GM21576 (cell line): ENCODE measurements around the gene E4F1.
A peak's percentile ranks its signal among the peaks of the same experiment; 100 is the strongest.
"Not testable (repeated sequence)": the region's sequence is repeated elsewhere in the genome, so short reads cannot be mapped to it uniquely, and the experiment has no call there.

Experiments
- ATAC-seq: cut with Tn5 transposase; IDR thresholded peaks from one replicate; pipeline ENCODE4 v1.9.1; 2021; ENCODE audit warnings: mild to moderate bottlenecking, moderate library complexity; ENCODE audit not compliant: unreplicated experiment

E4F1 gene

DNA sequence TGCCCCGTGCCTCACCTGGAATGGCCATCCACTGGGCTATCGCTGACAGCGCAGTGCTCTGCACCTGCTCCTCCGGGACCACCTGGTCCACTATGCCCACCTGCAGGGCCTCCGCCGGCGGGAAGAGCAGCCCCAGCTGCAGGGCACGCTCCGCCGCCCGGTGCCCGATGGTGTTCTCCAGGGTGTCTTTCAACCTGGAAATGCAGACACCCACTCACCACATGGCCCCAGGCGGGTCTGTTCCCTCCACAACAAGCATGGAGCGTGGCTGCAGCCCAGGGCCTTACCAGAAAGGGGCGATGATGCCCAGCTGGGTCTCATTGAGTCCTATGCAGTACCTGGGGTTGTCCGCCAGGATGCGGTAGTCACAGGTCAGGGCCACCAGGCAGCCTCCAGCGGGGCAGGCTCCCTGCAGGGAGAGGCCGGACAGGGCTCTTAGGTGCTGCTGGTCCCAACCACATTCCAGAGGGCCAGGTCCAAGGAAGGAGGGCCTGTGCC is 19.7 kb downstream of the E4F1 start:
- no peak for ATAC-seq

DNA sequence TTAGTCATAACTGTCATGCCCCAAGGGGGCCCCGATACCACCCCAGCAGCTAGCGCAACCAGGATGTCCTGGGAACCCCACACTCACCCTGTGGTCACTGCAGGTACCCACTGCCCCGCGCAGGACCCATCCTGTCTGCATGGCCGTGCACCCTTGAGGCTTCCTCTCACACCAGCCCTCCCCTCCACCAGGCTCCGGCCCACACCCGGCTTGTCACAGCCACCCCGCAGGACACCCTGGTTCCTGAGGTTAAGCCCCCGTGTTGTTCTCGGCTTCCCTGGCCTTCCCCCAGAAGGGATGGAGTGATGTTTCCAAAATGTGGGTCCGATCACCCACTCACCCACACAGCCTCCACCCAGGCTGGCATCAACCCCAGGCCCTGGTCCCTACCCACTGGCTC is 20.4 kb downstream of the E4F1 start:
- no peak for ATAC-seq

DNA sequence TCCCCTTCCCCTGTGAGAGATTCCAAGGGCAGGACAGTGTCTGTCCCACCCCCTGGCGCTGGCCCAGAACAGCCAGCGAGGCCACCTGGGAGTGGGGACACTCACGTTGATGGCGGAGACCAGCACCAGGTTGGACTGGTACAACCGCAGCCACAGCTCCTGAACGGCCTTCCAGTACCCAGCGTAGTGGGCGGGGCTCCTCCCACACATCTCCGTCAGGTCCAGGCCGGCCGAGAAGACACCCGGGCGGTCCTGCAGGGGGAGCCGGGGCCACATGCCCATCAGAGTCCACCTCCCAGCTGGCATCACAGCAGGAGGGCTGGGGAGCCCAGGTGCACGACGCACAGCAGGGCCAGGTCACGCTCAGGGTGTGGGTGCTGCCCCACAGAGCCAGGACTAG is 20.9 kb downstream of the E4F1 start:
- no peak for ATAC-seq

DNA sequence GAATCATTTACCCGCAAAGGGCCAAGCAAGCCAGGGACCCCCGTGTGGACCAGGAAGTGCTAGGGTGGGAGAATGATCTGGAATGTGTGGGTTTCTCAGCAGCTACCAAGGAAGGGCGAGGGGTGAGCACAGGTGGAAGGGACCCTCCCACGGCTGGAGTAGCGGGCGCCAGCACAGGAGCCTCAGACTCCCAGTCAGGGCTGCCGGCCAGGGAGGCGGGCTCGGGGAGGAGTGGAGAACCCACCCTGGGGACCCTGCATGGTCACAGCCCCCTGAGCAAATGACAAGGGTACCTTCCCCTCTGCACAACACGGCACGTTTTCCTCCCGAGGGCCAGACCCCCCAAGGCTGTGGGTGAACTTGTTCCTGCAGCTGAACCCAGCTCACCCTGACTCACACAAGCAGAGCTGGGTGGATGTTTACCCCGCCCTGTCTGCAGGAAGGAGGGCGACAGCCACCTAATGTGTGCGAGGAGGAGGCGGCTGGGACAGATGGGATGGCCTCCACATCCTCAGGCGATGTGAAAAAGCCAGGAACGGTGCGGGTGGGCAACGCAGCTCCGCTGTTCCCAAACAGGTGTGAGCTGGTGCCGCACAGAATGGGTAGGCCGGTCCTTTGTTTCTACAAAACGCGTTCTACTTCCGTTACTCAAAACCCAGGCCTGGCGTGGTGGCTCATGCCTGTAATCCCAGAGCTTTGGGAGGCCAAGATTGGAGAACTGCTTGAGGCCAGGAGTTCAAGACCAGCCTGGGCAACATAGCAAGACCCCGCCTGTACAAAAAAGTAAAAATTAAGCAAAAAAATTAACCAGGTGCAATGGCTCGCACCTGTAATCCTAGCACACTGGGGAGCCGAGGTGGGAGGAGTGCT is 21.8 kb downstream of the E4F1 start:
- no peak for ATAC-seq

DNA sequence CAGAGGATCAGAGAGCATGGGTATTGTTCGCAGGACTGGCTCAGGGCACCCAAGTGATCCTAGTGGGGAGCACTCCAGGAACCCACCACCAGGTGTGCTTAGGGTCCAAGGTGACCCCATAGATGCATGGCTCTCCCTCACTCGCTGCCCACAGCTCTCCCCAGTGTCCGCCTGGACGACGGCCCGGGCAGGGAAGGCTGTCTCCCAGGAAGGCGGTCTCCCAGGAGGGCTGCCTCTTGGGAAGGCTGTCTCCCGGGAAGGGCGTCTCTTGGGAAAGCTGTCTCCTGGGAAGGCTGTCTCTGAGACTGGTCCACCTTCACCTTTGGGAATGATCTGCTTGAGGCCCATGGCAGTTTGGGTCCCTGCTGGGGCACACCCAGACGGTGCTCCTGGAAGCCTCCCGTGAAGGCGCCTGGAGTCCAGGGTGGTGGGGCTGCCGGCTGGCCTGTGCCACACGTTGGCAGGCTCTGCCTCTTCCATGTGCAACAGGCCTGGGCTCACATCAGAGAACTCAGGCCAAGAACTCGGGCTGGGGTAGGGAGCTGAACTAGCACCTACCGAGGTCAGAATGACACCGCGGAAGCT is 23.0 kb downstream of the E4F1 start:
- ATAC-seq = no peak

DNA sequence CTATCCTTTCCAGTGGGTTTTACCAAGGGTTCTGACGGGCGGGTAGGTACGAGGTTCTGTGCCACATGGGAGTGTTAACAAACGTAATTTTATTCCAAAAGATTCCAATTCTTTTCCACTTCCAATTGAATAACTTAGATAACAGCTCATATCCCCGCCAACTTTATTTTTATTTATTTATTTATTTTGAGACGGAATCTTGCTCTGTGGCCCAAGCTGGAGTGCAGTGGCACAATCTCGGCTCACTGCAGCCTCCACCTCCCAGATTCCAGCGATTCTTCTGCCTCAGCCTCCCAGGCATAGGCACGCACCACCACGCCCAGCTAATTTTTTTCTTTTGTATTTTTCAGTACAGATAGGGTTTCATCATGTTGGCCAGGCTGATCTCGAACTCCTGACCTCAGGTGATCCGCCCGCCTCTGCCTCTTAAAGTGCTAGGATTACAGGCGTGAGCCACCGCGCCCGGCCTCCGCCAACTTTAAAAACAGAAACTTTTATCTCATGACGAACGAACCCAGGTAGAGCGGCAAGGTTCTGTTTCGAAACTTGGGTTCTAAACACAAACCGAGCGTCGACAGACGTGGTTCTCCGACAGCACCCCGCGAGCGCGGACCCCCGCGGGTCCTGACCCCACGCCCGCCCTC is 27.4 kb downstream of the E4F1 start:
- ATAC-seq = peak; percentile 3

DNA sequence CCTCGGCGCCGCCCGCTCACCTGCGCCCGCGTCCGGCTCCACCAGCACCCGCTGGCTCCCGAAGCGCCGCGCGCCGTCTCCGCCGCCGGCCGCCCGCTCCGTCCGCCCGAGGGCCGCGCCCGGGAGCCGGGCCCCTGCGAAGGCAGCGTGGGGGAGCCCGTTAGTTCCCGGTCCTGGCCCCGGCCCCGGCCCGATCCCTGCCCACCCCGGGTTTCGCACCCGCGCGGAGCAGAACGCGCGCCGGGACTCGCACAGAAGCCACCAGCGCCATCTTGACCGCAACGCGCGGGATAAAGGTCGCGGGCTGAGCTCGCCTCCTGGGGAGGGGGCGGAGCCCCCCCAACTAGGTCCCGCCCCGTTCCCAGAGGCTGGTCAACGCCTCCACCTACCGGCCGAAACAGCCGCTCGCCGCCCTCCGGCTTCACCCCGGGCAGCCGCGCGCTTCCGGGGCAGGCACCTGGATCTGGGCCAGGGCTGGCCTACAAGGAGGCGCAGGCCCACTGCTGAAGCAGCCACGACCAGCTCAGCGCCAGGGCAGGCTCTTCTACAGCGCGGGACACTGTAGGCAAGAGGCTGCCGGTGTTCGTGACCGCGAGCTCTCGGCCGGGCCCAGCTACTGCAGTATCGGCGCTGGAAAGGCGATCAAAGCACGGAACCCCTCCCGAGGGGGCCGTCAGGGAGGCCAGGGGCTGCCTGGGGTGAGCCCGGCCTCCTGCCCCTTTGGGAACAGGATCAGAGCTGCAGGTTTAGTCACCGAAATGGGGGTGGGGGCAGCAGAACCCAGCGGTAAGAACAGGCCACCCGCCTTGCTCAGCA is 28.1 kb downstream of the E4F1 start, which contains the start of gene ECI1:
TSS of gene ECI1 (minus strand) at position 292 of the 816 bp plus-strand sequence. CDS start at position 271, 21 bp downstream.
- peak; percentile 81 for ATAC-seq

DNA sequence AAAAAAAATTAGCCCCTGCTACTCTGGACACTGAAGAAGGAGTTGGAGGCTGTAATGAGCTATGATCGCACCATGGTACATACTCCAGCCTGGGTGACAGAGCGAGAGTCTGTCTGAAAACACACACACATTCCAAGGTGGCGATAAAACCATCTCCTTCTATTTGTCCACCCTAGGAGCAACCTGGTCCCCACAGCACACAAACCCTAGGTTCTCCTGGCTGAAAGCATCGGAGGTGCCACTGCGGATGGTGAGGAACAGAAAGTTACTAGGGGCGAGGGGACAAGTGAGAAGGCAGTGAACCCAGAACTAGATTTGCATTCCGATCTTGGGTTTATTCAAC is 29.4 kb downstream of the E4F1 start:
- ATAC-seq = no peak

DNA sequence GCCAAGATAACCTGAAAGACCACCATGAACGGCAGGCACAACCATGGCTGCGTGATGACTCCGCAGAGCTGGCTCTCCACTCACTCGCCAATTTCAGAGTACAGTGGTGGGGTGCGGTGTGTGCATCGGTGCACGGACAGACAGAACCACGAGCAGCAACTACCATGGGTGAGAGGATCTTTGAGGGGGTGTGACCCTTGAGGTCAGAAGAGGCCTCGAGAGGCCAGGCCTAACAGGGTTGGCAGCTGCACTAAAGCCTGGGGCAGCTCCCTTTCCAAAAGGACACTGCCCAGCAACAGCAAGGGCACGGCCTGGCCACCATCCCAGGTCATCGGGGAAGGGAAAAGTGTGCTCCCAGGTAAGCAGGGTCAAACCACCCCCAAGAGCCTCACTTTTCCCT is 29.9 kb downstream of the E4F1 start:
- ATAC-seq = no peak

DNA sequence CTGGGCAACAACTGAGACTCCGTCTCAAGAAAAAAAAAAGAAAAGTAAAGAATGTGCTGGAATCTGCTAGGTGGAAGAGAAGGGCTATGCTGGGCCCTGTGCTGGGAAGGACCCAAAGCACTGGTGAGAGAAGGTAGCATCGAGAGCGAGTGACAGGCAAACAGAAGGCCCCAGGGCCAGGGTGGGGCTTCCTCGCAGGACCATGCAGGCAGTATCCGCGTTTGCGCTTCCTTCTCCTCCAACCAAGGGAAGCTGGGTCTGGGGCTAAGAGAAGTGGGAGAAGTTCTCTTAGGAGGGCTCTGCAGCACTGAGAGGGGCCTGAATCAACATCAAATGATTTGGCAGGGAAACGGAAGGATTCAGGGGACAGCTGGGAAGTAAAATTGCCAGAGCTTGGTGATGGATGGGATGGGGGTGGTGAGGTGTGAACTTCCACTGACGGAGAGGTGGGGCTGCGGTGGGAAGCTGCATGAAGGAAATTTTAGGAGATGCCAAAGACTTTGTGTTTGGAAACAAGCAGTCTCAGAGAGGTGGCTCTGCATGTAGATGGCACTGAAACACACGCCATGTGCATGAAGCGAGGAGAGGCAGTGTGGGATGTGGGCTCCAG is 33.2 kb downstream of the E4F1 start:
- no peak for ATAC-seq

DNA sequence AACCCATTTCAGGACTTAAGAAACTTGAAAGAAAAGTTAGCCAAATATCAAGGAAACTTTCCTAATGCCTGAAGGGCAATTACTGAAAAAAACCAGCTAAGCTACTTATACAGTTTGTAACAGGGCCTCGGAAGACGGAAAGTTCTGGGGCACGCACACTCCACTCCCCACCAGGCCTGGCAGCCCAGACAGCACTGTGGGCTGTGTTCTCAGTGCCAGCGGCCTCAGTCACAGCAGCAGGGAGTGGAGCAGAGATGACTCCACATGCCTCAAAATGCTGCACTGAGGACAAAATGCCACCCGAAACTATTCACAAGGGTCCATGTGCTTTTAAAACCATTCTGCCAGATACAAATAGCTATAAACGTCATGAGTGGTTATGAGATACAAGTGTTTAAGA is 34.3 kb downstream of the E4F1 start:
- no peak for ATAC-seq

DNA sequence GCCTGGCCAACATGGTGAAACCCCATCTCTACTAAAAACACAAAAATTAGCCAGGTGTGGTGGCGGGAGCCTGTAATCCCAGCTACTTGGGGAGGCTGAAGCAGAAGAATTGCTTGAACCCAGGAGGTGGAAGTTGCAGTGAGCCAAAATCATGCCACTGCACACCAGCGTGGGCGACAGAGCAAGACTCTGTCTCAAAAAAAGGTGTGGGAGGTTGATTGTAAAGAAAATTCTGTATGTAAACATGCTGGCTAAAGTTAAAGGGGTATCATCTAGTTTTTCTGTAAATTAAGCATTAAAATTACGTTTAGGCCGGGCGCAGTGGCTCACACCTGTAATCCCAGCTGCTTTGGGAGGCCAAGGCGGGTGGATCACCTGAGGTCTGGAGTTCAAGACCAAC is 35.1 kb downstream of the E4F1 start:
- not testable (repeated sequence) for ATAC-seq

DNA sequence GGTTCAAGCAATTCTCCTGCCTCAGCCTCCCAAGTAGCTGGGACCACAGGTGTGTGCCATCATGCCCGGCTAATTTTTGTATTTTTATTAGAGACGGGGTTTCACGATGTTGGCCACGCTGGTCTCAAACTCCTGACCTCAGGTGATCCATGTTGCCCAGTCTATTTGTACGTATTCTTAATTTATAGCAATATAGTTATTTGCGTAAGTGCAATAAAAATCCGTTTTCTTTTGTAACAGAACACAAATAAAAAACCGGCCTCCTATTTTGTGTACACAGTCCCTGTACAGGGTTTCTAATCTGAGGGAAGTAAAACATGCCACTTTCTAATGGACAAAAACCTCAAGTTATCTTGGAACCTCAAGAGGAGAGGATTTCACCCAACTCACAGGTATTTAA is 36.9 kb downstream of the E4F1 start:
- no peak for ATAC-seq

DNA sequence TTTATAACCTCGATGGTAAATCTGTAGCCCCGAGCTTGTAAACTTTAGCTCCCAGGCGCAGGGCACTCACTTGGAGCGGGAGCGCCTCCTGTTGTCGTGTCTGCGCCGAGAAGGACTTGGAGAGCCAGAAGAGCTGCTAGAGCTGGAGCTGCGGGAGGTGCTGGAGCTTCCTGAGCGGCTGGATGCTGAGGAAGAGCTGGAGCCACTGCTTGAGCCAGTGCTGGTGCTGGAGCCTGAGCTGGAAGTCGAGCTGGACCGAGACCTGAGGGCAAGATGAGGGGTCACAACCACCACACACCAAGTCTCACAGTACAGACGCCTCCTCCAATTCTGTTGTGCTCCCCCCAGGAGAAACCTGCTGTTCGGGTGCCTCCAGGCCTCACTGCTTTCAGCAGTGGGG is 39.6 kb downstream of the E4F1 start:
- ATAC-seq = not testable (repeated sequence)

DNA sequence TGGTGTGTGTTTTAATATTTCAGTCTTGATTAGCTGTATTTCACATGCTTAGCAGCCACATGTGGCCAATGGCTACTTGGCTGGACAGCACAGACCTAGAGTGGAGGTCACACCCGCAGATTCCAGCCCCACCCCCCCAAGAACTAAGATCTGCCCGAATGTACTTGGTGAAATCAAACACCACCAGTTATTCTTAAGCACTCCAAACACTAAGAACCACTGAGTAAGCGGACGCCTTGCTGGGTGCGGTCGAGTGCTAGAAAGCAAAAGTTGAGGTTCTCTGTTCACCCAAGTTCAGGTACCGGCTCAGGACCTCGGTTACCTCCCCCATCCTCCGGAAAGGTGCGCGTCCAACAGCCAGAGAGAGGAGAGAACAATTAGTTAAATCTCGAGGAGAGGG is 43.5 kb downstream of the E4F1 start:
- not testable (repeated sequence) for ATAC-seq

DNA sequence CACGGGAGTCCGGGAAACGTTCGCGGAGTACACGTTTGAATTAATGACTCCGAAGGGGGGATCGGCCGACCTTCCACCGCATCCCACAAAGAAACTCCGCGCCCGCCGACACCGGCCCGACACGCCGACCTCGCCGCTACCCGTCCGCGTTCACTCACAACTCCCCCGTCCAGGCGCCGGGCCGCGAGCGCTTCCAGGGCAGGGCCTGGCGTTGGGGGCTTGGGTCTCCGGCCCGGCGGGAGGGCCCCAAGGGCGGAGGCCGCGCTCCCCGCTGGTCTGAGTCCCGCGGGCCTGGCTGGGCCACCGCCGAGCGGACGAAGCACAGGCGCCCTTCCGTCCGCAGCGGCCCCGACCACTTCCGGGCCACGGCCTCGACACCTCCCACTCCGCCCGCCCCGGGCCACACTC is 44.1 kb downstream of the E4F1 start:
- peak; percentile 37 for ATAC-seq

DNA sequence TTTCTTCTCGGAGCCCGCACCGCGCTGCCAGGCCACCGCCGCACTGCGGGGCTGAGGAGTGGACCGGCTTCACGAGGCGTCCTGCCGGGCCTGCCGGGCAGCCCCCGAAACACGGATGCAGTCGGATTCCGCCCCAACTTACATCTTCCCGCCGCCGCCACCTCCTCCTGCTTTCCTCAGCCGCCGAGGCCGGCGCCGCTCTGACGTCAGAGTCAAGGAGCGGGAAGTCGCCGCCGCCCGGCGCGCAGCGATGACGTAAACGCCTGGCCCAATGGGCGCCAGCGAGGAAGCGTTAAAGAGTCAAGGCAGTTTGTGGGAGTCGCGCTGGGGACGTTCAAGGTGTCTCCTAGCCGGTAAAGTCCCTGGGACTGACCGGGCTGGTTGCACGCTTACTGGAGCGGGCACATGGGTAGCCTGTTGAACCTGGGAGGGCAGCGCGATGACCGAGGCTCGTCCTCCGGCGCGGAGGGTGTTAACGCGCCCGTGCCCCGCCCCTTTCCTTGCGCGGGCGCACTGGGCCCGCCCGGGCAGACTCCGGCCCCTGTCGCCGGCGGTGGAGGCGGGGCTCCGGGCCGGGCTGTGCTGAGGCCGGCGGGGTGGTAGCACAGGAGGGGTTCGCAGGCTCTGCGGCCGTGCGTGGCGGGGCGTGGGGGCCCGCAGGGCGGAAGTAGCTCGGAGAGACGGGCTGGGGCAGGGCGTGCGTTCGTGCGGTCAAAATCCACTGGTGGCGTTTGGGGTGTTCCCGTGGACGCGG is 44.7 kb downstream of the E4F1 start, which contains the start of gene RNPS1:
TSS of gene RNPS1 (minus strand) at position 214 of the 754 bp plus-strand sequence. CDS start 3,483 bp downstream, outside the sequence.
- peak; percentile 67 for ATAC-seq

DNA sequence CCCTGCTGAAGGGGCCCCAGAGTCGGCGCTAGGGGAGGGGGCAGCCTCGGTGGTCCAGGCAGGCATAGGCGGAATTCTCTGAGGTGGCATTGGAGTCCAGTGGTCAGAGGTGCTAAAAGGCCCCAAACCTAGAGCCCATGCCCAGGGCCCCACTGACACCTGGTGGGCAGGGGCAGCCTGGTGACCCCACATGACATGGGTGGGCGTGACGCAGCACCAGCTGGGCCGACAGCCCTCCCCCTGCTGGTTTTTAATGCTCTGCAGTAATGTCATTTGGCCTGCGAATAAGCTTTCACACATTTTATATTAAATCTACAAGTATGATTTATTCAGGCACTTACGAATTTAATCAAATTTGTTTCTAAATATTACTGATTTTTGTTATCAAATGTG is 46.7 kb downstream of the E4F1 start:
- ATAC-seq = no peak

DNA sequence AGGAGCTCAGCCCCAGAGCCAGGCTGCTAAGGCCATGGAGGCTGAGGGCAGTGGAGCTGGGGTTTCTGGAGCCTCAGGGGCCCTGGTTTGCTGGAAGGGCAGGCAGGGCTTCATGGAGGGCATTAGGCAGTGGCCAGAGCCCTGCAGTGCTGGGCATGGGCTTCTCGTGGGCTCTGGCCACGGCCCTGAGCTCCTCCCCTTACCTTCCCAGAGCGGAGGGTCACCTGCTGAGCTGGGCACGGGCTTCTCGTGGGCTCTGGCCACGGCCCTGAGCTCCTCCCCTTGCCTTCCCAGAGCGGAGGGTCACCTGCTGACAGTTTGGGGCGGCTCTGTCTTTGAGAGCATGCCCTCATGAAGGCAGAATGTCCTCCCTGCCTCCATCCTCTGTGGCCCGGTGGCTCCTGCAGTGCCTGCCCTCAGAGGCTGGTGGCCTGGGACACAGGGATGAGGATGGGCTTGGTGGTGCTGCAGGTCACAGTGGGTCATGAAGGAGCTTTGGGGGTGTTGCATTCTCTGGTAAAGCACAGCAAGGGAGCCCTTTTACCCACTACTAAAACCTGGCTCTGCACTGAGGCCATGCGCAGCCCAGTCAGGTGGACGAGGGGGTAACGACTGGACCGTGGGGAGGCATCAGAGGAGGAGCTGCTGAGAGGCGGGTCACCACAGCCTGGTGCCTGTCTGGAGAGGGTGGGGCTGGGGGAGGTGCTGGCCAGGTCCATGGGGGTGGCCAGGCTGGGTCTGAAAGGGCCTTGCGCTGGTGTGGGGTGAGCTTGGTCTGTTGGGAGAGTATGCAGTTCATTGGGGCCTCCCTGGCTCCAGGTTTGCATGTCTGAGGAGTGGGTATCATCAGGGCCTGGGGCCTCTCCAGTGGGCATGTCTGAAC is 47.4 kb downstream of the E4F1 start:
- no peak for ATAC-seq
